HEK293 (cell line): ENCODE measurements around the gene DPYD.

Experiments
- CTCF ChIA-PET: fragments of 350-600 bp; formaldehyde crosslinking; extraction: SDS; loops from one replicate; lab custom pipeline; 2021; ENCODE audit warnings: antibody characterized with exemption; lab: Yijun Ruan, JAX
- POLR2A ChIA-PET: fragments of 300-600 bp; formaldehyde crosslinking; extraction: SDS; loops from one replicate; lab custom pipeline; 2020; ENCODE audit warnings: antibody characterized with exemption, inconsistent platforms; lab: Yijun Ruan, JAX
- H3K27ac ChIP-seq: fragments of 200-500 bp; sonication (Bioruptor generic); 2 replicates; pipeline ENCODE4 v1.5.1; 2014; ENCODE audit warnings: low read depth, low read length, control low read depth, inconsistent platforms; ENCODE audit errors: extremely low read depth
- H3K36me3 ChIP-seq, 2 experiments: fragments of 200-500 bp in 1 of 2; sonication (Bioruptor generic) in 1 of 2; 1 replicate in 1 of 2; 2 replicates in 1 of 2; pipeline ENCODE4 v1.5.1; 2014 to 2017; ENCODE audit warnings: inconsistent platforms in 2 of 2, low read length in 2 of 2; ENCODE audit not compliant: control insufficient read depth in 2 of 2, insufficient read depth in 1 of 2
- H3K4me1 ChIP-seq: fragments of 200-500 bp; sonication (Bioruptor generic); 2 replicates; pipeline ENCODE4 v1.5.1; 2014; ENCODE audit warnings: mild to moderate bottlenecking, low read length, inconsistent platforms; ENCODE audit not compliant: control insufficient read depth, insufficient read depth
- H3K4me3 ChIP-seq: 2 replicates; pipeline ENCODE4 v1.5.1; 2011; ENCODE audit warnings: low read depth, mild to moderate bottlenecking, control low read depth, low read length, moderate library complexity
- H3K9me3 ChIP-seq: fragments of 200-500 bp; sonication (Bioruptor generic); 2 replicates; pipeline ENCODE4 v1.5.1; 2014; ENCODE audit warnings: low read depth, low read length, inconsistent platforms; ENCODE audit not compliant: control insufficient read depth, insufficient read depth
- BCL11A ChIP-seq: fragments of 450-650 bp; formaldehyde crosslinking; IDR thresholded peaks from 2 replicates; pipeline ENCODE4 v1.5.1; 2016; ENCODE audit warnings: low read depth, missing biosample characterization, missing genetic modification characterization
- GLIS1 ChIP-seq: fragments of 450-650 bp; formaldehyde crosslinking; IDR thresholded peaks from 2 replicates; pipeline ENCODE4 v1.5.1; 2016; ENCODE audit warnings: missing biosample characterization, missing genetic modification characterization
- INSM2 ChIP-seq: fragments of 450-650 bp; formaldehyde crosslinking; IDR thresholded peaks from 2 replicates; pipeline ENCODE4 v1.5.1; 2016; ENCODE audit warnings: missing biosample characterization, missing genetic modification characterization
- MEIS1 ChIP-seq: sonication (generic); formaldehyde crosslinking; IDR thresholded peaks from 2 replicates; pipeline ENCODE4 v1.8.1; 2022; ENCODE audit warnings: missing genetic modification reagents, mild to moderate bottlenecking, borderline replicate concordance
- REST ChIP-seq: fragments of 450-650 bp; formaldehyde crosslinking; IDR thresholded peaks from 2 replicates; pipeline ENCODE4 v1.5.1; 2016; ENCODE audit warnings: missing biosample characterization, missing genetic modification characterization
- SETDB1 ChIP-seq: IDR thresholded peaks from one replicate; pipeline ENCODE4 v1.6.1; 2017; ENCODE audit warnings: mild to moderate bottlenecking, low read length, moderate library complexity, mixed read lengths; ENCODE audit not compliant: insufficient read length
- TCF7L2 ChIP-seq: IDR thresholded peaks from 2 replicates; pipeline ENCODE4 v1.6.1; 2011; ENCODE audit warnings: low read depth, mild to moderate bottlenecking, inconsistent platforms, low read length, moderate library complexity, borderline replicate concordance
- ZBTB1 ChIP-seq: fragments of 450-650 bp; formaldehyde crosslinking; IDR thresholded peaks from 2 replicates; pipeline ENCODE4 v1.5.1; 2016; ENCODE audit warnings: missing biosample characterization, missing genetic modification characterization
- ZBTB10 ChIP-seq: fragments of 450-650 bp; formaldehyde crosslinking; IDR thresholded peaks from 2 replicates; pipeline ENCODE4 v1.5.1; 2016; ENCODE audit warnings: missing biosample characterization, missing genetic modification characterization
- ZBTB49 ChIP-seq: fragments of 450-650 bp; formaldehyde crosslinking; IDR thresholded peaks from 2 replicates; pipeline ENCODE4 v1.5.1; 2016; ENCODE audit warnings: missing biosample characterization, missing genetic modification characterization, low read depth
- ZBTB8A ChIP-seq: fragments of 450-650 bp; formaldehyde crosslinking; IDR thresholded peaks from 2 replicates; pipeline ENCODE4 v1.5.1; 2016; ENCODE audit warnings: missing biosample characterization, missing genetic modification characterization
- ZNF112 ChIP-seq: fragments of 450-650 bp; formaldehyde crosslinking; IDR thresholded peaks from 2 replicates; pipeline ENCODE4 v1.5.0; 2017; ENCODE audit warnings: missing biosample characterization, missing genetic modification characterization
- ZNF157 ChIP-seq: fragments of 450-650 bp; formaldehyde crosslinking; IDR thresholded peaks from 2 replicates; pipeline ENCODE4 v1.5.1; 2016; ENCODE audit warnings: missing biosample characterization, missing genetic modification characterization
- ZNF2 ChIP-seq: fragments of 450-650 bp; formaldehyde crosslinking; IDR thresholded peaks from 2 replicates; pipeline ENCODE4 v1.5.1; 2016; ENCODE audit warnings: missing biosample characterization, missing genetic modification characterization
- ZNF354C ChIP-seq: fragments of 450-650 bp; formaldehyde crosslinking; IDR thresholded peaks from 2 replicates; pipeline ENCODE4 v1.5.1; 2016; ENCODE audit warnings: missing biosample characterization, missing genetic modification characterization, low read depth, borderline replicate concordance
- ZNF433 ChIP-seq: fragments of 450-650 bp; formaldehyde crosslinking; IDR thresholded peaks from 2 replicates; pipeline ENCODE4 v1.5.1; 2016; ENCODE audit warnings: missing biosample characterization, missing genetic modification characterization, low read depth
- ZNF501 ChIP-seq: fragments of 450-650 bp; formaldehyde crosslinking; IDR thresholded peaks from 2 replicates; pipeline ENCODE4 v1.5.1; 2016; ENCODE audit warnings: missing biosample characterization, missing genetic modification characterization
- ZNF626 ChIP-seq: fragments of 450-650 bp; sonication (Bioruptor Pico); formaldehyde crosslinking; IDR thresholded peaks from 2 replicates; pipeline ENCODE4 v1.5.1; 2018; ENCODE audit warnings: missing biosample characterization, missing genetic modification characterization, inconsistent platforms
- ZNF654 ChIP-seq: fragments of 450-650 bp; formaldehyde crosslinking; IDR thresholded peaks from 2 replicates; pipeline ENCODE4 v1.5.1; 2016; ENCODE audit warnings: low read depth, missing biosample characterization, missing genetic modification characterization
- ZNF658 ChIP-seq: fragments of 450-650 bp; formaldehyde crosslinking; IDR thresholded peaks from 2 replicates; pipeline ENCODE4; 2016; ENCODE audit warnings: missing biosample characterization, missing genetic modification characterization
- ZNF660 ChIP-seq: fragments of 450-650 bp; IDR thresholded peaks from 2 replicates; pipeline ENCODE4 v1.5.1; 2018; ENCODE audit warnings: missing biosample characterization, mild to moderate bottlenecking, missing genetic modification characterization
- ZNF776 ChIP-seq: fragments of 450-650 bp; formaldehyde crosslinking; IDR thresholded peaks from 2 replicates; pipeline ENCODE4 v1.5.0; 2017; ENCODE audit warnings: missing biosample characterization, missing genetic modification characterization, borderline replicate concordance
- ZSCAN16 ChIP-seq: fragments of 450-650 bp; formaldehyde crosslinking; IDR thresholded peaks from 2 replicates; pipeline ENCODE4 v1.5.1; 2016; ENCODE audit warnings: missing biosample characterization, missing genetic modification characterization
- TF ChIP-seq, protein P1 (sequence below): fragments of 450-650 bp; formaldehyde crosslinking; conservative IDR thresholded peaks from 2 replicates; pipeline ENCODE4 v1.5.1; 2016; ENCODE audit warnings: low read depth, missing biosample characterization, missing genetic modification characterization

Gene DPYD

DNA sequence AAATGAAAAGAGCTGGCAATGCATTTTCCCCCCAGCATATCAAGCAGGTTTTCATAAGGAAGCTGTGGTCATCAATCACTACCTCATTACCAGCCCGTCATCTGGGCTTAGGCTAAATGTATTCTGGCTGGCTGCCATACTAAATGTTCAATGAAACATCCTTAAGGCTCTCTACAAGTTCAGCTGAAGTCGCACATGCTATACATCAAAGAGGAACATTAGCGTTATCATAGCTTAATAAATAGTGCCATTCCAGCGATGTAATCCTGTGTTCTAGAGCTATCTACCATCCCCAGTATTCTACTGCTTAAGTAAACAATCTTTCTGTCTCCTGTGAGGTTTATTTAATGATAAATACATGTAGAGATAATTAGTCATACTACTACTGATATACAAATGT, 288.8 kb downstream of the DPYD start:
- POLR2A ChIA-PET, result no interaction called here
- TF ChIP-seq ZNF660 (0 out of 2 replicates have a peak, but pooled peaks have one; percentile 21), ZBTB49 (tag by site-specific recombination) (no peak), ZNF626 (no peak), ZNF354C (no peak), ZNF2 (tag by site-specific recombination) (no peak), ZBTB8A (tag by site-specific recombination) (no peak), ZNF776 (tag by site-specific recombination) (no peak), ZNF433 (no peak), GLIS1 (tag by site-specific recombination) (no peak), ZNF112 (tag by site-specific recombination) (no peak), ZBTB10 (tag by site-specific recombination) (no peak), TCF7L2 (peak; percentile 97), ZSCAN16 (no peak), INSM2 (no peak), ZNF658 (tag by site-specific recombination) (no peak), ZNF501 (tag by site-specific recombination) (no peak), BCL11A (tag by site-specific recombination) (no peak), SETDB1 (no peak), ZBTB1 (tag by site-specific recombination) (no peak), MEIS1 (CRISPR knock-in tag) (peak; percentile 99), ZNF654 (tag by site-specific recombination) (no peak), ZNF157 (tag by site-specific recombination) (no peak), REST (tag by site-specific recombination) (no peak)
- TF ChIP-seq, protein P1, sequence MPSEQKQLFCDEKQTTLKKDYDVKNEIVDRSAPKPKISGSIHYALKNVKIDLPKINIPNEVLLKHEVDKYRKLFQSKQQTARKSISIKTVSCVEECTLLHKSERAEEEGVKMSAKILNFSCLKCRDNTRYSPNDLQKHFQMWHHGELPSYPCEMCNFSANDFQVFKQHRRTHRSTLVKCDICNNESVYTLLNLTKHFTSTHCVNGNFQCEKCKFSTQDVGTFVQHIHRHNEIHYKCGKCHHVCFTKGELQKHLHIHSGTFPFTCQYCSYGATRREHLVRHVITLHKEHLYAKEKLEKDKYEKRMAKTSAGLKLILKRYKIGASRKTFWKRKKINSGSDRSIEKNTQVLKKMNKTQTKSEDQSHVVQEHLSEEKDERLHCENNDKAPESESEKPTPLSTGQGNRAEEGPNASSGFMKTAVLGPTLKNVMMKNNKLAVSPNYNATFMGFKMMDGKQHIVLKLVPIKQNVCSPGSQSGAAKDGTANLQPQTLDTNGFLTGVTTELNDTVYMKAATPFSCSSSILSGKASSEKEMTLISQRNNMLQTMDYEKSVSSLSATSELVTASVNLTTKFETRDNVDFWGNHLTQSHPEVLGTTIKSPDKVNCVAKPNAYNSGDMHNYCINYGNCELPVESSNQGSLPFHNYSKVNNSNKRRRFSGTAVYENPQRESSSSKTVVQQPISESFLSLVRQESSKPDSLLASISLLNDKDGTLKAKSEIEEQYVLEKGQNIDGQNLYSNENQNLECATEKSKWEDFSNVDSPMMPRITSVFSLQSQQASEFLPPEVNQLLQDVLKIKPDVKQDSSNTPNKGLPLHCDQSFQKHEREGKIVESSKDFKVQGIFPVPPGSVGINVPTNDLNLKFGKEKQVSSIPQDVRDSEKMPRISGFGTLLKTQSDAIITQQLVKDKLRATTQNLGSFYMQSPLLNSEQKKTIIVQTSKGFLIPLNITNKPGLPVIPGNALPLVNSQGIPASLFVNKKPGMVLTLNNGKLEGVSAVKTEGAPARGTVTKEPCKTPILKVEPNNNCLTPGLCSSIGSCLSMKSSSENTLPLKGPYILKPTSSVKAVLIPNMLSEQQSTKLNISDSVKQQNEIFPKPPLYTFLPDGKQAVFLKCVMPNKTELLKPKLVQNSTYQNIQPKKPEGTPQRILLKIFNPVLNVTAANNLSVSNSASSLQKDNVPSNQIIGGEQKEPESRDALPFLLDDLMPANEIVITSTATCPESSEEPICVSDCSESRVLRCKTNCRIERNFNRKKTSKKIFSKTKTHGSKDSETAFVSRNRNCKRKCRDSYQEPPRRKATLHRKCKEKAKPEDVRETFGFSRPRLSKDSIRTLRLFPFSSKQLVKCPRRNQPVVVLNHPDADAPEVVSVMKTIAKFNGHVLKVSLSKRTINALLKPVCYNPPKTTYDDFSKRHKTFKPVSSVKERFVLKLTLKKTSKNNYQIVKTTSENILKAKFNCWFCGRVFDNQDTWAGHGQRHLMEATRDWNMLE, result no peak

More for the DNA sequence above, 288.8 kb downstream of the DPYD start:
- Histone ChIP-seq H3K9me3 (no peaks in the 10 kb centered on the region), H3K36me3 (no peaks in the 10 kb centered on the region), H3K4me1 (peaks cover 22% of the 10 kb centered on the region), H3K4me3 (no peak overlapping the region), H3K27ac (no peak overlapping the region)
- CTCF ChIA-PET, result interaction anchor here (0.7 kb wide), 1 partner anchor 1262 kb away, joined by 4 read pairs; no protein-coding TSS in a partner anchor
